ENCODE measurements around the gene RPP40.
A peak's percentile ranks its signal among the peaks of the same experiment; 100 is the strongest.
"Not testable (repeated sequence)": the region's sequence is repeated elsewhere in the genome, so short reads cannot be mapped to it uniquely, and the experiment has no call there.

RPP40 gene

DNA sequence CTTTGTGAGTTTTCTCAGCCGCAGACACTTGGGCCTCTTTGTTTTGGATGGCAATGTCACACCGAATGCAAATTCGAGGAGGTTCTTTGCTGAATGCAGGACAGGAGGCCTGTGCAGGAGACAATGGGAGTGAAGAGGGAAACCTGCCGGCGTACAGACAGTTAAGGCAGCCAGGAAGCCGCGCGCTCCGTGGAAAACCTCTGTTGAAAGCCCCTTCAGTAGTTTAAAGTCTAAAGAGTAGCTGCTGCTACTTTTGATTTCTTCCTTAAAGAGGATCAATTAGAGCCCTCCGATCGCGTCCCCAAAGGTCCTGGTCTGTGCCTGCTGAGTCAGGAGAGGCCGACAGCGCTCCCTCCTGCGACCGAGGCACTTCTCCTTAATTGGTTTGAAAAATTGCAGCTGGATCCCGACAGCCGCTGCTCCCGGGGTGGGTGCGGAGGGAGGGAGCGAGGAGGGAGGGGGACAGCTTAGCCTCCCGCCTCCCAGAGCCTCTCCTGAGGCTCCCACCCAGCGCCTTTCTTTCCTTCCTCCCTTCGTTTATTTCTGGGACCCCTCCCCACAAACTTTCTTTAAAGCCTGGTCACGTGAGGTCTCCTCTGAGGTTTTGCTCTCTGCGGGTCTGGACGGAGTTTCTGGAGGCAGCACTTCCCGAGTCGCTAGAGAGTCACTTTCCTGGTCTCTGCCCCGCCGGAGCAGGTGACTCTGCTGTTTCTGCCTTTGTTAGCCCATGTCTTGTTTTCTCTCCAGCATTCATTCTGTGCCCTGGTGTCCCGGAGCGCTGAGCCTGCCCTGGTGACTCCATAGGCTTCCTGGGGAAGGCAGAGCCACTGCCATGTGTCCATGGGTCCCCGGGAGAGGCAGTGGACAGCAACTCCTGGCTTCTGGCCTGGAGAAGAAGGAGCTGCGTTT, 22.3 kb upstream of the RPP40 start:
- peak in 39 of 42 donors; percentile 17 to 68 (median 40) for DNase-seq
- intact Hi-C loops (cut with DNase I) = no loop called here

- no peak for DNase-seq
- intact Hi-C loops (cut with DNase I) = no loop called here
Measured at GRCh38 chr6:5023923-5024322, 20.1 kb upstream of the RPP40 start.

- intact Hi-C loops (cut with DNase I) = no loop called here
- DNase-seq = no peak
Measured at GRCh38 chr6:5020142-5020541, 16.3 kb upstream of the RPP40 start.

DNA sequence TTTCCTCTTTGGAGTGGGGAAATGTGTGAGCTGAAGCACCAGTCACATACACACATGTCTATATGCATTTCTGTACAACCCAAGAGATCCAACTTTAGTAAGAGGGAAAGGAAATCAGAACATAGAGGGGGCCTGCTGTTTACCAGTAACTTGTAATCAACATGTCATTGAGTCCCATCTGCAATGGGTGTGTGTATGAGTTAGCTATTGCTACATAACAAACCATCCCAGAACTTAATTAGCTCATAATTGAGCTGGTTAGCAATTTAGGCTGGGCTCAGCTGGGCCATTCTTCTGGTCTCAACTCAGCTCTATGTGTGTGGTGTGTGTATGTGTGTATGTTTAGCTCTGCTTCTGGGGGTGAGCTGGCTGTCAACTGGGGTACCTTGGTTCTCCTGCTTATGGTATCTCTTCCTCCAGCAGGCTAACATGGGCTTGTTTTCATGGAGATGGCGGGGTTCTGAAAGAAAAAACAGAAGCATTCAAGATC, 10.3 kb upstream of the RPP40 start:
- intact Hi-C loops (cut with DNase I) = no loop called here
- DNase-seq = no peak

DNA sequence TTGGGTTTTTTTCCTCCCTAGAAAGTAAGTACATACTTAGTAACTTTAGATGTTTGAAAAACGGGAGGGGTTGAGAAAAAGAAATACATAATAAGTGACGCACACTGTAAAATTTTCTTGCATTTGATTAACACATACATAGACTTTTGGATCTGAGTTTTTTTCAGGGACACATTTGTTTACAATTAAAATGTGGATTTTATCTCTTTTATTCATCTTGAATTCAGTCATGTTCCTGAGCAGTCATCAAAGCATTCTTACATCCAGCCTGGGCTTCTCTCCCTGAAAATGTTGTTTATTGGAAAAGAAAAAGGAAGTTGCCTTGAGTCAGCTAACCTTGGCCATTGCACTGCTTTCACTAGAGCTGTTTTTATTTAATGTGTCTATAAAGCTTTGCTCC, 8.7 kb upstream of the RPP40 start:
- DNase-seq = no peak
- intact Hi-C loops (cut with DNase I) = no loop called here

GRCh38 chr6:5011346-5011745, 7.5 kb upstream of the RPP40 start:
- intact Hi-C loops (cut with DNase I) = no loop called here
- no peak for DNase-seq

DNA sequence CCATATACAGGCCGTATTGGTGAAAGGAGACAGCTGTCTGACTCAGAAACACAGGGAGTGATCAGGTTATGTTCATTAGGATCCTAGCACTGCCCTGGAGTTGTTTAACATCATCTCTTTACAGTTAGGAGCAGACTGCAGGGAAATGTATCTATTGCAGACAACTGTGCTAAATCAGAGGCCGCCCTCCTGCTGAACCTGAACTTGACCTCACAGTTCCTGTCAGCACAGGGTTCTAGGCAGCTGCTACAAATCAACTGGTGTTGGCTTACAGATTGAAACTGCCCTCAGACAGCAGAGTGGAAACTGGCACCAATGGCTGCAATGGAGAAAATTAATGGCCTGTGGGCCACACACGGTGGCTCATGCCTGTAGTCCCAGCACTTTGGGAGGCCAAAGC, 3.7 kb upstream of the RPP40 start:
- peak in 1 of 42 donors; percentile 9 for DNase-seq
- intact Hi-C loops (cut with DNase I) = no loop called here

DNA sequence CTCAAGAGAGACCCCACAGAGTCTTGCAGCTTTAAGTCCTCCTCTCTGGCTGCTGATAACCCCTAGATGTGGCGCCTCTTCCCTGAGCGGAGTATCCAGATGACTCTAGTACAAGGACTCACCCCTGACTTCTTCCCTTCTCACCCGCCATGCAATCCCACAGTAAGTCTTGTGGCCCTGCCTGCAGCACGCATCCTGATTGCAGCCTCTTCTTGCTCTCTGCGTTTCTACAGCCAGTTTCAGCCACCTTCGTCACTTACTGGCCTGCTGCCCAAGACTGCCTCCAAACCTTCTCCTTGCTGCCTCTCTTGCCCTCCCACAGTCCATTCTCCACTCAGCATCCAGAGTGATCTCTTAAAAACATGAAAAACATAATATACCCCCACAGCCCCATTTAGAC, 2.4 kb upstream of the RPP40 start:
- peak in 2 of 42 donors; percentile 30 to 31 for DNase-seq
- intact Hi-C loops (cut with DNase I) = no loop called here

GRCh38 chr6:5005038-5005433, 1.2 kb upstream of the RPP40 start:
- intact Hi-C loops (cut with DNase I) = not testable (repeated sequence)
- peak in 2 of 42 donors; percentile 4 to 18 for DNase-seq

DNA sequence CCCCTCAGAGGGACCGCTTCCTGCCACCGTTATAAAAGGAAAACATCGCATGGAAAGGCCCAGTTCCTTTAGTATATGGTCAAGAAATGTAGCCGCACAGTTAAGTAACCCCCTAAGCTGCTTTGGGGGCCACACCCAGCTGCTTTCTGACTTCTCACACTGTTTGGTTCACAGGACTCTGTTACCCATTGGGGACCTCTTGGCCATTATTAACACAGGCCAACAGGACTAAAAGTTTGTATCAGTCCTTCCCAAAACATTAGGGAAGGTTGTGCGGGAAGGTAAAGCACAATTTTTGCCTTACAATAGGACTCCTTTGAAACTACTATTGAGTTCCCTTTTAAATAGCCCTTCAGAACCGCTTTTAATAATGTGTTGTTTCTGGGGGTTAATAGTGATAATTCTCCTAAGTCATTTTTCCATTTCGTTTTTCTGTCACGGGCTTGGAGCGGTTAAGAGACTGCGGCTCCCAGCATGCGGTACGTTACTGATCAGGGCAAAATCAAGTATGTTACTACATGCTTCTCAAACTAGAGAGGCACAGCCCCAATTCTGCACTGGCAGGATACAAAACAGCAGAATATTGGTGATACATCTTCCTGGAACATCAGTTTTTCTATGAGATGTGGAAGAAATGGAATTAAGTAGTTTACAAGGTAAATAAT, 668 bp upstream of the RPP40 start:
- DNase-seq = peak in 2 of 42 donors; percentile 26 to 41
- intact Hi-C loops (cut with DNase I) = no loop called here

- no peak for DNase-seq
- intact Hi-C loops (cut with DNase I) = no loop called here
Measured at GRCh38 chr6:4999586-4999985, 4.3 kb downstream of the RPP40 start.

- DNase-seq = no peak
- intact Hi-C loops (cut with DNase I) = no loop called here
Measured at GRCh38 chr6:4997862-4998261, 6.0 kb downstream of the RPP40 start.

DNA sequence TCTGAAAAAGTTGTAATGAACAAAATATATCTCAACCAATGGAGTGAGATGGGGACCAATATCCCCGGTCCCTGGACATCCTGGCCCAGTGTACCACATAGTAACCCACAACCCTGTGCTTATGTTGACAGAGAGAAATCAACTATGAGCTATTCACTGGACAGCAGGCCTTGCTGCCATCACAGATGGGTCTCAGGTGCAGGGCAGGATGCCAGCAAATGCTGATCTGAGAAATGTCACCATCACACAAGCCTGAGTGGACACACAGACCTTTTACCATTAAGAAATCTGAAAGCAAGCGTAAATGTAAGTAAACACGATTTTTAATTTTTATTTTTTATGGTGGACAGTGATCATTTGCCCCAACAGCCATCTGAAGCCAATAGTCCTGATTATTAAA, 9.1 kb downstream of the RPP40 start:
- no peak for DNase-seq
- intact Hi-C loops (cut with DNase I) = no loop called here

- intact Hi-C loops (cut with DNase I) = no loop called here
- no peak for DNase-seq
Measured at GRCh38 chr6:4987432-4987831, 16.4 kb downstream of the RPP40 start.

- DNase-seq = no peak
- intact Hi-C loops (cut with DNase I) = no loop called here
Measured at GRCh38 chr6:4986999-4987398, 16.8 kb downstream of the RPP40 start.

- no peak for DNase-seq
- intact Hi-C loops (cut with DNase I) = no loop called here
Measured at GRCh38 chr6:4983322-4983721, 20.5 kb downstream of the RPP40 start.

DNA sequence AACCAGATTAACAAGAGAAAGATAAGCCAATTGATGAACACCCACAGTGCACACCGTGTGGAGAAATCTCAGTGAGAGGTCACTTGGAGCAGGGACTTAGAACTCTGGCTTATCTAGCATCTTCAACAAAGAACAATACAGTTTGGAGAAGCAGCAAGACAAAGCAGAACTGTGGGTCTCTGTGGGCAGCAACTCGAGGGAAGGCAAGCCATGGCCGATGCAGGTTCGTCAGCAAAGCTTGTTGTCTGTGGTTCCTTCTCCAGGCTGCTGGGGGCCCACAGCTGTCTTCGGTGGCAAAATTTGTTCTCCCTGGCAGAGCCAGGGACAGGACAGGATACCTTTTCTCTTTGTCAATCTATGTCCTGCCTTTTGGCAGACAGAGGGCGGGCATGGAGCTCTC, 22.1 kb downstream of the RPP40 start:
- intact Hi-C loops (cut with DNase I) = no loop called here
- DNase-seq = no peak

- intact Hi-C loops (cut with DNase I) = no loop called here
- DNase-seq = no peak
Measured at GRCh38 chr6:4979426-4979825, 24.4 kb downstream of the RPP40 start.

GRCh38 chr6:4977468-4977867, 26.4 kb downstream of the RPP40 start:
- intact Hi-C loops (cut with DNase I) = no loop called here

GRCh38 chr6:4975506-4975905, 28.3 kb downstream of the RPP40 start:
- no peak for DNase-seq
- intact Hi-C loops (cut with DNase I) = no loop called here

More at GRCh38 chr6:4977468-4977867, 26.4 kb downstream of the RPP40 start:
- no peak for DNase-seq
